Neural cell (in vitro differentiated cells): ENCODE measurements around the gene SLC25A21. TPM values are rescaled to one million over a fixed set of nuclear protein-coding genes. Genes with fewer than 3 reads are reported as not detected.

ENCODE experiments used
- H2AFZ ChIP-seq: fragments of 200-600, 300-800 bp; sonication (generic), shearing (Covaris generic); 2 replicates; pipeline ENCODE4 v1.6.0; 2014; ENCODE audit warnings: low read depth, mild to moderate bottlenecking, antibody characterized with exemption, low read length, moderate library complexity
- H3F3A ChIP-seq: fragments of 200-600 bp; shearing (Covaris generic); 2 replicates; pipeline ENCODE4 v1.6.1; 2016; ENCODE audit warnings: mild to moderate bottlenecking, moderate library complexity, mixed read lengths, antibody characterized with exemption, low read length; ENCODE audit not compliant: insufficient read depth, poor library complexity, severe bottlenecking
- H3K27ac ChIP-seq: fragments of 200-600, 300-800 bp; sonication (generic), shearing (Covaris generic); 2 replicates; pipeline ENCODE4 v1.5.1; 2014; ENCODE audit warnings: mild to moderate bottlenecking, low read length, moderate library complexity
- H3K27me3 ChIP-seq: fragments of 300-800, 200-600 bp; sonication (generic), shearing (Covaris generic); 2 replicates; pipeline ENCODE4 v1.6.0; 2014; ENCODE audit warnings: mild to moderate bottlenecking, low read depth, low read length, moderate library complexity; ENCODE audit not compliant: insufficient read depth
- H3K36me3 ChIP-seq: fragments of 300-800, 200-600 bp; sonication (generic), shearing (Covaris generic); 2 replicates; pipeline ENCODE4 v1.5.1; 2014; ENCODE audit warnings: mild to moderate bottlenecking, antibody characterized with exemption, low read length, moderate library complexity; ENCODE audit not compliant: insufficient read depth
- H3K4me2 ChIP-seq: fragments of 300-800, 200-600 bp; sonication (generic), shearing (Covaris generic); 2 replicates; pipeline ENCODE4 v1.6.0; 2014; ENCODE audit warnings: mild to moderate bottlenecking, low read length
- H3K4me3 ChIP-seq: fragments of 300-800, 200-600 bp; sonication (generic), shearing (Covaris generic); 2 replicates; pipeline ENCODE4 v1.5.1; 2014; ENCODE audit warnings: mild to moderate bottlenecking, low read length, moderate library complexity
- H3K79me2 ChIP-seq: fragments of 200-600 bp; shearing (Covaris generic); replicated peaks from 2 replicates; pipeline ENCODE4 v1.6.0; 2014; ENCODE audit warnings: mild to moderate bottlenecking, low read length, moderate library complexity; ENCODE audit not compliant: insufficient read depth
- H3K9ac ChIP-seq: fragments of 300-800, 200-600 bp; sonication (generic), shearing (Covaris generic); 2 replicates; pipeline ENCODE4 v1.6.1; 2016; ENCODE audit warnings: mild to moderate bottlenecking, low read length, mixed read lengths
- H3K9me2 ChIP-seq: fragments of 200-600 bp; shearing (Covaris generic); 2 replicates; pipeline ENCODE4 v1.6.1; 2016; ENCODE audit warnings: mild to moderate bottlenecking, low read length, mixed read lengths; ENCODE audit not compliant: insufficient read depth
- H3K9me3 ChIP-seq: fragments of 200-600, 300-800 bp; sonication (generic), shearing (Covaris generic); 2 replicates; pipeline ENCODE4 v1.6.1; 2016; ENCODE audit warnings: mild to moderate bottlenecking, mixed run types, low read length, moderate library complexity, mixed read lengths
- H4K20me1 ChIP-seq: fragments of 200-600 bp; shearing (Covaris generic); 2 replicates; pipeline ENCODE4 v1.6.1; 2016; ENCODE audit warnings: mild to moderate bottlenecking, mixed run types; ENCODE audit not compliant: insufficient read depth
- EP300 ChIP-seq: fragments of 450-650 bp; conservative IDR thresholded peaks from 2 replicates; pipeline ENCODE4 v1.6.1; 2014; ENCODE audit warnings: antibody characterized with exemption, mild to moderate bottlenecking, moderate library complexity; ENCODE audit not compliant: poor library complexity, severe bottlenecking
- EZH2 ChIP-seq: fragments of 200-600, 300-800 bp; shearing (Covaris generic), sonication (generic); IDR thresholded peaks from 2 replicates; pipeline ENCODE4 v1.6.1; 2014; ENCODE audit warnings: antibody characterized with exemption, low read length, borderline replicate concordance, mild to moderate bottlenecking; ENCODE audit not compliant: insufficient read depth, poor library complexity, severe bottlenecking
- MXI1 ChIP-seq: fragments of 450-650 bp; conservative IDR thresholded peaks from 2 replicates; pipeline ENCODE4 v1.6.1; 2014; ENCODE audit warnings: antibody characterized with exemption, mild to moderate bottlenecking; ENCODE audit not compliant: poor library complexity, severe bottlenecking
- POLR2AphosphoS5 ChIP-seq: IDR thresholded peaks from 2 replicates; pipeline ENCODE4 v1.6.1; 2012
- RAD21 ChIP-seq: fragments of 450-650 bp; conservative IDR thresholded peaks from 2 replicates; pipeline ENCODE4 v1.6.1; 2014; ENCODE audit warnings: antibody characterized with exemption, mild to moderate bottlenecking, moderate library complexity
- SMC3 ChIP-seq: fragments of 450-650 bp; conservative IDR thresholded peaks from 2 replicates; pipeline ENCODE4 v1.6.1; 2014; ENCODE audit warnings: antibody characterized with exemption, mild to moderate bottlenecking, moderate library complexity; ENCODE audit not compliant: poor library complexity
- TAF1 ChIP-seq: IDR thresholded peaks from 2 replicates; pipeline ENCODE4 v1.6.1; 2012; ENCODE audit warnings: low read depth
- polyA plus RNA-seq: library from polyadenylated mRNA; depleted of rRNA; stranded (reverse); fragments of >200 nt; gene quantifications from 2 replicates; pipeline ENCODE4 v1.2.3, GENCODE V29; 2014
- TF ChIP-seq, protein P1 (sequence below): IDR thresholded peaks from 2 replicates; pipeline ENCODE4 v1.6.1; 2012; ENCODE audit warnings: borderline replicate concordance
- TF ChIP-seq, protein P2 (sequence below): fragments of 450-650 bp; IDR thresholded peaks from 2 replicates; pipeline ENCODE4 v1.5.1; 2014; ENCODE audit warnings: antibody characterized with exemption, mild to moderate bottlenecking, moderate library complexity; ENCODE audit not compliant: poor library complexity, severe bottlenecking

SLC25A21 gene
- polyA plus RNA-seq, 1 donor from 2014 or later = 0.35 TPM

DNA sequence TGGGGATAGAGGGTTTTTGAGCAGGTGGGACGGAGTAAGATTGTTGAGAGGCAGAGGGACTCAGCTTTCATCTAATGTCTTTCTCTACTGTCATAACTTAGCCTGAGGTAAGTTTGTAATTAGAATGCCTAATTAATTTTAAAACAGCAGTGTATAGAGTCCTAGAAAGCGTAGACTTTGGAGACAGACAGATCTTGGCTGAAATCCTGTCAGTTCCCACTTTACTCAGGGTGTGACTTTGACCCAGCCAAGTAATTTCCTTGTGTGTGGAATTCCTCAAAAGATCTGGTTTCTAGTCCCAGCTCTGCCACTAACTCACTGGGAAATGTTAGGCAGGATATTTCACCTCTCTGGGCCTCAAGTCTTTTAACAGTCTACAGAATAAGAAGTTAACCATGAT lies 74.3 kb downstream of the SLC25A21 start:
- H3K4me2 ChIP-seq = no peak overlapping the region
- no peaks in the 10 kb centered on the region for H4K20me1 ChIP-seq
- no peaks in the 10 kb centered on the region for H3K36me3 ChIP-seq
- TF ChIP-seq TAF1 = no peak
- no peak for TF ChIP-seq SMC3
- no peak for TF ChIP-seq EP300
- no peak for TF ChIP-seq POLR2AphosphoS5
- TF ChIP-seq EZH2 = no peak
- TF ChIP-seq, protein P1, sequence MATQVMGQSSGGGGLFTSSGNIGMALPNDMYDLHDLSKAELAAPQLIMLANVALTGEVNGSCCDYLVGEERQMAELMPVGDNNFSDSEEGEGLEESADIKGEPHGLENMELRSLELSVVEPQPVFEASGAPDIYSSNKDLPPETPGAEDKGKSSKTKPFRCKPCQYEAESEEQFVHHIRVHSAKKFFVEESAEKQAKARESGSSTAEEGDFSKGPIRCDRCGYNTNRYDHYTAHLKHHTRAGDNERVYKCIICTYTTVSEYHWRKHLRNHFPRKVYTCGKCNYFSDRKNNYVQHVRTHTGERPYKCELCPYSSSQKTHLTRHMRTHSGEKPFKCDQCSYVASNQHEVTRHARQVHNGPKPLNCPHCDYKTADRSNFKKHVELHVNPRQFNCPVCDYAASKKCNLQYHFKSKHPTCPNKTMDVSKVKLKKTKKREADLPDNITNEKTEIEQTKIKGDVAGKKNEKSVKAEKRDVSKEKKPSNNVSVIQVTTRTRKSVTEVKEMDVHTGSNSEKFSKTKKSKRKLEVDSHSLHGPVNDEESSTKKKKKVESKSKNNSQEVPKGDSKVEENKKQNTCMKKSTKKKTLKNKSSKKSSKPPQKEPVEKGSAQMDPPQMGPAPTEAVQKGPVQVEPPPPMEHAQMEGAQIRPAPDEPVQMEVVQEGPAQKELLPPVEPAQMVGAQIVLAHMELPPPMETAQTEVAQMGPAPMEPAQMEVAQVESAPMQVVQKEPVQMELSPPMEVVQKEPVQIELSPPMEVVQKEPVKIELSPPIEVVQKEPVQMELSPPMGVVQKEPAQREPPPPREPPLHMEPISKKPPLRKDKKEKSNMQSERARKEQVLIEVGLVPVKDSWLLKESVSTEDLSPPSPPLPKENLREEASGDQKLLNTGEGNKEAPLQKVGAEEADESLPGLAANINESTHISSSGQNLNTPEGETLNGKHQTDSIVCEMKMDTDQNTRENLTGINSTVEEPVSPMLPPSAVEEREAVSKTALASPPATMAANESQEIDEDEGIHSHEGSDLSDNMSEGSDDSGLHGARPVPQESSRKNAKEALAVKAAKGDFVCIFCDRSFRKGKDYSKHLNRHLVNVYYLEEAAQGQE = no peak
- TF ChIP-seq RAD21 = no peak
- TF ChIP-seq, protein P2, sequence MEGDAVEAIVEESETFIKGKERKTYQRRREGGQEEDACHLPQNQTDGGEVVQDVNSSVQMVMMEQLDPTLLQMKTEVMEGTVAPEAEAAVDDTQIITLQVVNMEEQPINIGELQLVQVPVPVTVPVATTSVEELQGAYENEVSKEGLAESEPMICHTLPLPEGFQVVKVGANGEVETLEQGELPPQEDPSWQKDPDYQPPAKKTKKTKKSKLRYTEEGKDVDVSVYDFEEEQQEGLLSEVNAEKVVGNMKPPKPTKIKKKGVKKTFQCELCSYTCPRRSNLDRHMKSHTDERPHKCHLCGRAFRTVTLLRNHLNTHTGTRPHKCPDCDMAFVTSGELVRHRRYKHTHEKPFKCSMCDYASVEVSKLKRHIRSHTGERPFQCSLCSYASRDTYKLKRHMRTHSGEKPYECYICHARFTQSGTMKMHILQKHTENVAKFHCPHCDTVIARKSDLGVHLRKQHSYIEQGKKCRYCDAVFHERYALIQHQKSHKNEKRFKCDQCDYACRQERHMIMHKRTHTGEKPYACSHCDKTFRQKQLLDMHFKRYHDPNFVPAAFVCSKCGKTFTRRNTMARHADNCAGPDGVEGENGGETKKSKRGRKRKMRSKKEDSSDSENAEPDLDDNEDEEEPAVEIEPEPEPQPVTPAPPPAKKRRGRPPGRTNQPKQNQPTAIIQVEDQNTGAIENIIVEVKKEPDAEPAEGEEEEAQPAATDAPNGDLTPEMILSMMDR = no peak
- H3K9me2 ChIP-seq = no peaks in the 10 kb centered on the region
- H3K79me2 ChIP-seq = no peaks in the 10 kb centered on the region
- no peak overlapping the region for H3K4me3 ChIP-seq
- no peaks in the 10 kb centered on the region for H3K27me3 ChIP-seq
- no peaks in the 10 kb centered on the region for H3K9me3 ChIP-seq
- H2AFZ ChIP-seq = no peak overlapping the region
- no peak overlapping the region for H3K9ac ChIP-seq
- H3K27ac ChIP-seq = no peak overlapping the region
- no peaks in the 10 kb centered on the region for H3F3A ChIP-seq

DNA sequence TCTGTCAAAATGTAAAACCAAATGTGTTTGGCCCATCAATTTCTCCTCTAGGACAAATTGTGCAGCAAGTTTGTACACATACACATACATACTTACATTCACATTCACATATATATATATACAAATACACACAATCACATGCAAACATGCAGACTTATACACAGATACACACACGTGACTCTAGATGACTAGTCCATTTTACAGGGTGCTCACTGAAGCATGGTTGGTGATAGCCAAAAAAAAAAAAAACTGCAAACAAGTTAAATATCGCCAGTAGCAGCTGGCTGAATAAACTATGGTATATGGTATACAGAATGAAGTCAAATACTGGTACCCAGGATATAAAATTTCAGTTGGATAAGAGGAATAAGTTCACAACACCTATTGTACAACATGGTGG lies 77.9 kb downstream of the SLC25A21 start:
- Histone ChIP-seq H3K4me3 (no peak overlapping the region), H2AFZ (no peak overlapping the region), H3K9ac (no peak overlapping the region), H3K9me3 (no peaks in the 10 kb centered on the region), H4K20me1 (no peaks in the 10 kb centered on the region), H3K27me3 (no peaks in the 10 kb centered on the region), H3K27ac (no peak overlapping the region), H3K36me3 (no peaks in the 10 kb centered on the region), H3K9me2 (no peaks in the 10 kb centered on the region), H3K4me2 (no peak overlapping the region), H3F3A (no peaks in the 10 kb centered on the region), H3K79me2 (no peaks in the 10 kb centered on the region)
- TF ChIP-seq EZH2 = no peak
- TF ChIP-seq, protein P2 = no peak
- TF ChIP-seq, protein P1 = no peak
- no peak for TF ChIP-seq MXI1
- no peak for TF ChIP-seq RAD21
- no peak for TF ChIP-seq SMC3
- TF ChIP-seq POLR2AphosphoS5 = no peak
- no peak for TF ChIP-seq TAF1
- TF ChIP-seq EP300 = no peak
